OCI-LY1 (cell line): ENCODE results near the gene S100Z.

ENCODE experiments used
- CTCF ChIP-seq: fragments of 200-600 bp; sonication (generic), shearing (Covaris generic); IDR thresholded peaks from 2 replicates; pipeline ENCODE4 v1.5.1; 2017; ENCODE audit warnings: mild to moderate bottlenecking, antibody characterized with exemption, low read length, moderate library complexity, mixed read lengths
- EZH2 ChIP-seq: fragments of 200-600 bp; sonication (generic), shearing (Covaris generic); IDR thresholded peaks from 2 replicates; pipeline ENCODE4 v1.8.0; 2017; ENCODE audit warnings: borderline replicate concordance, mixed run types, mild to moderate bottlenecking, antibody characterized with exemption, low read length, moderate library complexity, mixed read lengths

GRCh38 chr5:76855961-76856360, 6.1 kb downstream of the S100Z start:
- peak; percentile 7; the same call in 1 of the 2 replicates for TF ChIP-seq CTCF
- TF ChIP-seq EZH2: no peak
